Mesendoderm (in vitro differentiated cells): ENCODE data around the gene SORCS2.

ENCODE experiments used
- DNase-seq: peaks from one replicate; pipeline ENCODE4 v3.0.0; 2013
- H2AK5ac ChIP-seq: 2 replicates; pipeline ENCODE4 v1.6.1; 2013; ENCODE audit warnings: low read length, inconsistent platforms
- H2BK120ac ChIP-seq: 2 replicates; pipeline ENCODE4 v1.6.1; 2013; ENCODE audit warnings: low read depth, mild to moderate bottlenecking, low read length, moderate library complexity, mixed read lengths
- H2BK15ac ChIP-seq: replicated peaks from 2 replicates; pipeline ENCODE4 v1.6.1; 2013; ENCODE audit warnings: low read depth, mild to moderate bottlenecking, moderate library complexity
- H2BK5ac ChIP-seq: 2 replicates; pipeline ENCODE4 v1.6.1; 2013; ENCODE audit warnings: low read length, inconsistent platforms
- H3K18ac ChIP-seq: 2 replicates; pipeline ENCODE4 v1.6.1; 2013; ENCODE audit warnings: mild to moderate bottlenecking, low read length, mixed read lengths
- H3K23ac ChIP-seq: one replicate; pipeline ENCODE4 v1.6.1; 2013; ENCODE audit warnings: low read length
- H3K27ac ChIP-seq: 2 replicates; pipeline ENCODE4 v1.5.1; 2013; ENCODE audit warnings: low read depth, mild to moderate bottlenecking, inconsistent platforms, low read length, moderate library complexity
- H3K27me3 ChIP-seq: 2 replicates; pipeline ENCODE4 v1.6.1; 2013; ENCODE audit warnings: low read length, control low read depth, mild to moderate bottlenecking, inconsistent platforms; ENCODE audit not compliant: insufficient read depth, poor library complexity
- H3K36me3 ChIP-seq: 2 replicates; pipeline ENCODE4 v1.6.1; 2013; ENCODE audit warnings: low read length, inconsistent platforms; ENCODE audit not compliant: control insufficient read depth, insufficient read depth
- H3K4ac ChIP-seq: one replicate; pipeline ENCODE4 v1.6.1; 2013; ENCODE audit warnings: low read depth, mild to moderate bottlenecking, low read length, moderate library complexity
- H3K4me1 ChIP-seq: 2 replicates; pipeline ENCODE4 v1.6.1; 2013; ENCODE audit warnings: low read depth, low read length, inconsistent platforms; ENCODE audit not compliant: control insufficient read depth
- H3K4me2 ChIP-seq: 2 replicates; pipeline ENCODE4 v1.6.1; 2013; ENCODE audit warnings: low read length
- H3K4me3 ChIP-seq: 2 replicates; pipeline ENCODE4 v1.5.1; 2013; ENCODE audit warnings: mild to moderate bottlenecking, low read length
- H3K56ac ChIP-seq: one replicate; pipeline ENCODE4 v1.6.1; 2013; ENCODE audit warnings: low read length
- H3K79me1 ChIP-seq: 2 replicates; pipeline ENCODE4 v1.6.1; 2013; ENCODE audit warnings: low read length, inconsistent platforms
- H3K79me2 ChIP-seq: 2 replicates; pipeline ENCODE4 v1.6.1; 2013; ENCODE audit warnings: mild to moderate bottlenecking, low read length; ENCODE audit not compliant: control insufficient read depth, insufficient read depth
- H3K9ac ChIP-seq: 2 replicates; pipeline ENCODE4 v1.6.1; 2013; ENCODE audit warnings: low read length, inconsistent platforms
- H4K5ac ChIP-seq: one replicate; pipeline ENCODE4 v1.6.1; 2013; ENCODE audit warnings: low read length
- H4K8ac ChIP-seq: one replicate; pipeline ENCODE4 v1.6.1; 2013; ENCODE audit warnings: low read depth, mild to moderate bottlenecking, control low read depth, low read length, moderate library complexity
- WGBS: extraction: QIAGEN DNeasy Blood & Tissue Kit; methylation state at CpG from one replicate; pipeline ENCODE4 v1.1.7; 2013; ENCODE audit warnings: low lambda C conversion rate, missing lambda C conversion rate; ENCODE audit not compliant: insufficient coverage; ENCODE audit errors: extremely low coverage; 5-methylcytosine and 5-hydroxymethylcytosine counted together

SORCS2 gene

DNA sequence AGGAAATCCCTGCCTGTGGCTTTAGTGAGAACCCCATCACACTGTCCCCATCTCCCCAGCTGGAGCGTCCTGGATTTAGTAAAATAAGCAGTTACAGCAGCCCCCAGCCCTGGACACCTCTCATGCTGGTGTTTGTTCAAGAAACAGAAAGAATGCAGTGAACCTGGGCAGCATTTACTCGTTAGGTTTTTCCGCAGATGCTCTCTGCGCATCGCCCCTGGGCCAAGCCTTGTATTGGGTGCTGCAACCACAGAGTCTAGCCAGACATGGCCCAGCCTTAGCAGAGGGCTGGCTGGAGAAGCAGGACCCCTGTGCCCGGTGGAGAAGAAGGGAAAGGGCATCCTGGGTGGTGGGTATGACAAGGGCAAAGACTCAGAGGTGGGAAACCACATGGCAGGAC lies 378.7 kb downstream of the SORCS2 start:
- H4K5ac ChIP-seq = no peak overlapping the region
- WGBS = no CpG with 5 or more reads among the region's 6 CpGs
- H3K4ac ChIP-seq = no peak overlapping the region
- no peak overlapping the region for H2AK5ac ChIP-seq
- no peak overlapping the region for H2BK120ac ChIP-seq
- H3K4me1 ChIP-seq = no peaks in the 10 kb centered on the region
- H3K56ac ChIP-seq = no peak overlapping the region
- H2BK5ac ChIP-seq = no peak overlapping the region
- H3K79me2 ChIP-seq = no peaks in the 10 kb centered on the region
- H3K27ac ChIP-seq = no peak overlapping the region
- no peak overlapping the region for H3K4me2 ChIP-seq
- no peak overlapping the region for H3K4me3 ChIP-seq
- H3K79me1 ChIP-seq = no peaks in the 10 kb centered on the region
- H2BK15ac ChIP-seq = no peak overlapping the region
- H3K9ac ChIP-seq = no peak overlapping the region
- H3K27me3 ChIP-seq = no peaks in the 10 kb centered on the region
- no peak overlapping the region for H3K23ac ChIP-seq
- H4K8ac ChIP-seq = no peak overlapping the region
- H3K36me3 ChIP-seq = no peaks in the 10 kb centered on the region
- H3K18ac ChIP-seq = no peak overlapping the region
- no peak for DNase-seq

DNA sequence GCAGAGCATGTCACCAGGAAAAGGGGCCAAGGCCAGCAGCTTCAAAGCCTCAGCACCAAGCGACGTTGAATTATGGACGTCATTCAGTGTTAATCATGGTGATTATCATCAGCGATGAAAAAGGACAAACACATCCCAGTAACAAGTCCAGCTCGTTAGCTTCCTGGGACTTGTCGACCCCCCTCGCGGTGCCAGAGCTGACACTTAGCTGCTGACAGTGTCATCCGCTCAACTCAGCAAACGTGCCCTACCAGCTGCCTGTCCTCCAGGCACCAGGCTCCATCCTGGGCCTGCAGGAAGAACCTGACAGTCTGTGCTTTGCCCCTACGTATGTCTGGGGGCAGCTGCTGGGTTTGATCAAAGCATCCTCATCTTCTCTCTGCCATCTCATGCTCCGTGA lies 379.4 kb downstream of the SORCS2 start:
- Histone ChIP-seq H3K4me2 (no peak overlapping the region), H3K4ac (no peak overlapping the region), H2BK5ac (no peak overlapping the region), H3K56ac (no peak overlapping the region), H2BK120ac (no peak overlapping the region), H3K18ac (no peak overlapping the region), H2AK5ac (no peak overlapping the region), H3K9ac (no peak overlapping the region), H3K4me1 (no peaks in the 10 kb centered on the region), H3K4me3 (no peak overlapping the region), H3K79me1 (no peaks in the 10 kb centered on the region), H4K8ac (no peak overlapping the region), H3K79me2 (no peaks in the 10 kb centered on the region), H3K27ac (no peak overlapping the region), H3K27me3 (no peaks in the 10 kb centered on the region), H2BK15ac (no peak overlapping the region), H3K23ac (no peak overlapping the region), H3K36me3 (no peaks in the 10 kb centered on the region), H4K5ac (no peak overlapping the region)
- no CpG with 5 or more reads among the region's 12 CpGs for WGBS
- DNase-seq = no peak

GRCh38 chr4:7572894-7573293 lies 380.6 kb downstream of the SORCS2 start:
- Histone ChIP-seq H3K9ac (no peak overlapping the region), H3K23ac (no peak overlapping the region), H4K8ac (no peak overlapping the region), H3K27ac (no peak overlapping the region), H3K4me2 (no peak overlapping the region), H3K56ac (no peak overlapping the region), H3K4ac (no peak overlapping the region), H2AK5ac (no peak overlapping the region), H3K36me3 (no peaks in the 10 kb centered on the region), H2BK5ac (no peak overlapping the region), H3K27me3 (no peaks in the 10 kb centered on the region), H3K79me1 (no peaks in the 10 kb centered on the region), H3K4me1 (no peaks in the 10 kb centered on the region), H4K5ac (no peak overlapping the region), H3K4me3 (no peak overlapping the region), H2BK120ac (no peak overlapping the region), H3K79me2 (no peaks in the 10 kb centered on the region), H3K18ac (no peak overlapping the region), H2BK15ac (no peak overlapping the region)
- WGBS = no CpG with 5 or more reads among the region's 7 CpGs
- DNase-seq = no peak

GRCh38 chr4:7573576-7574091 lies 381.3 kb downstream of the SORCS2 start:
- Histone ChIP-seq H3K4me2 (no peak overlapping the region), H2BK15ac (no peak overlapping the region), H2BK5ac (no peak overlapping the region), H3K79me2 (no peaks in the 10 kb centered on the region), H4K5ac (no peak overlapping the region), H3K27ac (no peak overlapping the region), H2AK5ac (no peak overlapping the region), H4K8ac (no peak overlapping the region), H3K79me1 (no peaks in the 10 kb centered on the region), H3K56ac (no peak overlapping the region), H3K18ac (no peak overlapping the region), H2BK120ac (no peak overlapping the region), H3K4me3 (no peak overlapping the region), H3K4ac (no peak overlapping the region), H3K23ac (no peak overlapping the region), H3K36me3 (no peaks in the 10 kb centered on the region), H3K4me1 (no peaks in the 10 kb centered on the region), H3K27me3 (no peaks in the 10 kb centered on the region), H3K9ac (no peak overlapping the region)
- WGBS = no CpG with 5 or more reads among the region's 9 CpGs
- no peak for DNase-seq

GRCh38 chr4:7574287-7575014 lies 382.1 kb downstream of the SORCS2 start:
- Histone ChIP-seq H2BK120ac (no peak overlapping the region), H3K23ac (no peak overlapping the region), H3K36me3 (no peaks in the 10 kb centered on the region), H3K18ac (no peak overlapping the region), H2AK5ac (no peak overlapping the region), H4K8ac (no peak overlapping the region), H3K4ac (no peak overlapping the region), H3K79me2 (no peaks in the 10 kb centered on the region), H3K27me3 (no peaks in the 10 kb centered on the region), H2BK5ac (no peak overlapping the region), H4K5ac (no peak overlapping the region), H3K4me2 (no peak overlapping the region), H3K79me1 (no peaks in the 10 kb centered on the region), H3K4me3 (no peak overlapping the region), H3K27ac (no peak overlapping the region), H3K56ac (no peak overlapping the region), H3K9ac (no peak overlapping the region), H2BK15ac (no peak overlapping the region), H3K4me1 (no peaks in the 10 kb centered on the region)
- WGBS = no CpG with 5 or more reads among the region's 11 CpGs
- no peak for DNase-seq

DNA sequence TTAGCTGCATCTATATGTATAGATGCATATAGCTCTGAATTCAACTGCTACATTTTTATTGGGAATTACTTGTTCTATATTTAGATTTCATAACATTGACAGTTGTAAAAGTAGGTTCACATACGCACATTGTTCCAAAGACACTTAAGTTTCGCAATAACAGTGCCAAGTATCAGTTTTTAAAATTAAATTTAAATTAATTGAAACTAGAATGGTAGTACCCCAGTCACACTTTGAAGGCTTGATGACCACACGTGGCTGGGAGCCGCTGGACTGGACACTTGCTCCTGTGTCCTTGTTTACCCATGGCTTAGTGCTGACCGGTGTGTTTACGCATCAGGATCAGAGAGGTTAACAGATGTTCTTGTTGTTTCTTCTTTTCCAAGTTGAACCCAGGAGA lies 383.1 kb downstream of the SORCS2 start:
- no peak overlapping the region for H3K4me2 ChIP-seq
- no peak overlapping the region for H3K9ac ChIP-seq
- no peak overlapping the region for H3K4ac ChIP-seq
- WGBS = no CpG with 5 or more reads among the region's 6 CpGs
- no peaks in the 10 kb centered on the region for H3K4me1 ChIP-seq
- no peaks in the 10 kb centered on the region for H3K27me3 ChIP-seq
- H2BK15ac ChIP-seq = no peak overlapping the region
- no peak overlapping the region for H3K18ac ChIP-seq
- H2BK5ac ChIP-seq = no peak overlapping the region
- H4K8ac ChIP-seq = no peak overlapping the region
- no peak overlapping the region for H3K56ac ChIP-seq
- no peaks in the 10 kb centered on the region for H3K79me1 ChIP-seq
- no peak overlapping the region for H3K23ac ChIP-seq
- H3K79me2 ChIP-seq = no peaks in the 10 kb centered on the region
- H3K4me3 ChIP-seq = no peak overlapping the region
- no peaks in the 10 kb centered on the region for H3K36me3 ChIP-seq
- no peak for DNase-seq
- no peak overlapping the region for H4K5ac ChIP-seq
- H2AK5ac ChIP-seq = no peak overlapping the region
- H3K27ac ChIP-seq = no peak overlapping the region
- H2BK120ac ChIP-seq = no peak overlapping the region
